D721Med (cell line): ENCODE results near the gene CERK.

Source experiments
- DNase-seq: peaks from one replicate; pipeline ENCODE4 v3.0.0; 2011; ENCODE audit warnings: low spot score; ENCODE audit not compliant: insufficient read length
- FAIRE-seq: peaks from 2 replicates; lab custom pipeline; 2011; peaks lifted over from hg19 to GRCh38; lab: Jason Lieb, UNC
- CTCF ChIP-seq: IDR thresholded peaks from 2 replicates; pipeline ENCODE4 v1.5.1; 2012; ENCODE audit warnings: mild to moderate bottlenecking, control low read depth; ENCODE audit not compliant: insufficient read depth; ENCODE audit errors: missing control alignments

CERK gene

GRCh38 chr22:46657996-46658947, 79.8 kb downstream of the CERK start:
- no peak for TF ChIP-seq CTCF
- DNase-seq (no peak), FAIRE-seq (no peak)

- DNase-seq: no peak
- TF ChIP-seq CTCF: no peak
- no peak for FAIRE-seq
These were observed 80.4 kb downstream of the CERK start for GRCh38 chr22:46657655-46657953.

GRCh38 chr22:46656856-46657654, 81.0 kb downstream of the CERK start:
- FAIRE-seq (no peak), DNase-seq (no peak)
- TF ChIP-seq CTCF: no peak

- no peak for TF ChIP-seq CTCF
- FAIRE-seq (no peak), DNase-seq (no peak)
These were observed 82.0 kb downstream of the CERK start for GRCh38 chr22:46655861-46656608.

GRCh38 chr22:46654927-46655595, 83.0 kb downstream of the CERK start:
- FAIRE-seq: no peak
- no peak for TF ChIP-seq CTCF
- DNase-seq: no peak

GRCh38 chr22:46654426-46654825, 83.6 kb downstream of the CERK start:
- DNase-seq: no peak
- no peak for TF ChIP-seq CTCF
- no peak for FAIRE-seq
